Measurements from ENCODE around the gene MITF.

GRCh38 chr3:69712933-69713332 lies 26.3 kb upstream of the MITF start:
- no peak for TF ChIP-seq POLR2AphosphoS5 (IDR thresholded peaks at IDR 0.05; ENCODE audit: borderline replicate concordance, low read depth, low read length)
- TF ChIP-seq EZH2 (IDR thresholded peaks at IDR 0.05), result no peak
